GM18870 (cell line): ENCODE measurements around the gene TMEM107.
A peak's percentile ranks its signal among the peaks of the same experiment; 100 is the strongest.

Experiments used
- ATAC-seq: cut with Tn5 transposase; IDR thresholded peaks from one replicate; pipeline ENCODE4 v1.9.1; 2021; ENCODE audit warnings: moderate library complexity; ENCODE audit not compliant: unreplicated experiment

TMEM107 gene

DNA sequence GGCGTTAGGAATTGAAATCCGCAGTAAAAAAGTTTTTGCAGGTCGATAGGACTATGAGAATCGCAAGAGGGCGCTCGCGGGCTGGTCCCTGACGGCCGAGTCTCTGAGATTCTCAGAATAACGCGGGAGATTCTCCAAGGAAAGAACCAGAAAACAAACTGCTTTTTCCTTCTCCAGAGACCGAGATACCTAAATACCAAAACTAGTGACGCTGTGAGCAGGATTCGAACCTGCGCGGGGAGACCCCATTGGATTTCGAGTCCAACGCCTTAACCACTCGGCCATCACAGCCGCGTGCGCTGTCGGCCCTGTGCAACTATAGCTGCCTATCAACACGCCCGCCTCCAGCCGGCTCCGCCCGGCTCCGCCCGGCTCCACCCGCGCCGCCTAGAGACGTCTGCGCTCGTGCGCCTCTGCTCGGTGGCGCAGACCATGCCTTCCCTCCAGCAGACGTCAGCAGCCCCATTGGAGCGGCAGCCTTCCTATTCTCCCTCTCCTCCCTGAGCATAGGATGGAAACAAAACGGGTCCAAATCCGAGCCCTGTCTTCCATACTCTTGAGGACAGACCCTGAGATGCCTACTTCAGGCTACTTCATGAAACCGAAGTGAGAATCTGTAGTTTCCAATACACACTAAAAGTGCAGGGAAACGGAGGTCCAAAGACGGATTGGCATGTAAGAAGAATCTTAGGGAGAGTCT lies 37.4 kb downstream of the TMEM107 start:
- peak; percentile 60 for ATAC-seq

DNA sequence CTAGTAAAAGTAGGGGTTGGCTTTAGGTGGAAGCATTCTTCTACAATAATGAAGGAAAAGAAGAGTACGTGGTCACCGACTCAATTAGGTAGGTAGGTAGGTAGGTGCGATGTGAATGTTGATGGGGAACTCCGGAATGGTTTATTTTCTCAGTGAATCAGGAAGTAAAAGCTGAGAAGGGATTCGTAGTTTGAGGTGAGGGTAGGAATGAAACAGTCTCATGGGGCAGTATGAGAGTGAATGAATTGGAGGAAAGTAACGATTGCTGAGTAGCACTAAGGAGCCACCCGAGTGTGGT lies 37.9 kb downstream of the TMEM107 start:
- no peak for ATAC-seq

DNA sequence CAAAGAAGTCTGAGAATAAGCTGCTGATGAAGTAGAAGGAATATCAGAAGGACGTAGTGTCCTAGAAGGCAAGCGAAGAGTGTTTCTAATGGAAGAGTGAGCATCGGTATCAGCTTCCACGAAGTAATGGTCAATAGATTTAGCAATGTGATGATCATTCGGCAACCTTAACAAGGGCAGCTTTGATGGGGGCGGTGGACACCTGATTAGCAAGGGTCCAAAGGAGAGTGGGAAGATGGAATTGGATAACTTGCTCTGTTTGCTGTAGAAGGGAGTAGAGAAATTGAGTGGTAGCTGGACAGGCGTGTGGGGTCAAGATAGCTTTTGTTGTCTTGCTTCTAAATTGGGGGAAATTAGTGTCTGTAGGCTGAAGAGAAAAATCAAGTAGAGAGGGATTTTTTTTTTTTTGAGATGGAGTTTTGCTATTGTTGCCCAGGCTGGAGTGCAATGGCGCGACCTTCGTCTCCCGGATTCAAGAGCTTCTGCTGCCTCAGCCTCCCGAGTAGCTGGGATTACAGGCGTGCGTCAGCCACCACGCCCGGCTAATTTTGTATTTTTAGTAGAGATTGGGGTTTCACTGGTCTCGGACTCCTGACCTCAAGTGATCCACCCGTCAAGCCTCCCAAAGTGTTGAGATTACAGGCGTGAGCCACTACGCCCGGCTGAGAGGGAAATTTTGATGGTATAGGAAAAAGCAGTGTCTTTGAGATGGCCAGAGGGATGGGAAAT lies 38.4 kb downstream of the TMEM107 start:
- no peak for ATAC-seq

DNA sequence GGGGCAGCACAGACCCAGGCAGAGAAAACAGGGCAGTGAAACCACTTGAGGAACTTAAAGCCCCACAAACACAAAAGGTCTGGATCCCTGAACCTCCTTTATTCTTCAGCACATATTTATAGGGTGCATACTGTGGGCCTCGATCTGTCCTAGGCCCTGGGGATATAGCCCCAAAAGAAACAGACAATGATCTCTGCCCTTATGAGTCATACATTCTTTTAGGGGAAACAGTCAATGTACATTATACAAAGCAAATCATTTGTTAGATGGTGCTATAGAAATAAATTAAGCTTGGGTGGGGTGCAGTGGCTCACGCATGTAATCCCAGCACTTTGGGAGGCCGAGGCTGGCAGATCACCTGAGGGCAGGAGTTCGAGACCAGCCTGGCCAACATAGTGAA lies 42.2 kb downstream of the TMEM107 start:
- no peak for ATAC-seq

DNA sequence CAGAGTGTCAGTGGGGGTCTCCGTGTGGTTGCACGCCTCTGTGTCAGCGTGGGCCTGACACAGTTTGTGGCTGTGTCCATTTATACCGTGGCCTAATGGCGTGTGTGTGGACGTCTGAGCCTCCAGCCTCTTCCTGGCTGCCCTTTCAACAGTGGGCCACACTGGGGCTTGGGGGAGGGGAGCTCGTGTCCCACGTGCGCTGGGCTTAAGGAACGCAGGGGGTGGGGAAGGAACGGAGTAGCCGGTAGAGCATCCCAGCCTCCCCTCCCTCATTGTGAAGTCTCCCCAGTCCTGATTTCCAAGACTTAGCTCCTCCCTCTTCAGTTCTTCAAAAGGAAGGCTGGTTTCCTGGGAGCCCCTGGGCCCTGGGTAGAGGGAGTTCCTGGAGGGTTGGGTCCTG lies 42.8 kb downstream of the TMEM107 start:
- ATAC-seq, result no peak

DNA sequence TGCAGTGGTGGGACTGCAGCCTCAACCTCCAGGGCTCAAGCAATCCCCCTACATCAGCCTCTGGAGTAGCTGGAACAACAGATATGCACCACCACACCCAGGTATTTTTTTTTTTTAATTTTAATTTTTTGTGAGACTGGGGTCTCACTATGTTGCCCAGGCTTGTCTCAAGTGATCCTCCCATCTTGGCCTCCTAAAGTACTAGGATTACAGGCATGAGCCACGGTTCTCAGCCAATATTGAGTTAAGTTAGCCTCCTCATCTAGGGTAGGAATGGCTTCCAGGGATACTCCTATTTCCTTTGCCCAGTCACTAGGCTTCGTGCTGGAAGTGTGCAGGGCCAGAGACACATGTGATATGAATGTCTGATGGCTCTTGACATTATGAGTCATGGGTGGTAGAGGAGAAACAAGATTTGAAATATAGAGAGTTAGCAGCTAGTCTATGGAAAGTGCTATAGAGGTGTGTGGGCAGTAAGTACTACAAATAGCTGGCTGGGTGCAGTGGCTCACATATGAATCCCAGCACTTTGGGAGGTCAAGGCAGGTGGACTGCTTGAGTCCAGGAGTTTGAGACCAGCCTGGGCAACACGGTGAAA lies 44.2 kb downstream of the TMEM107 start:
- ATAC-seq, result no peak

DNA sequence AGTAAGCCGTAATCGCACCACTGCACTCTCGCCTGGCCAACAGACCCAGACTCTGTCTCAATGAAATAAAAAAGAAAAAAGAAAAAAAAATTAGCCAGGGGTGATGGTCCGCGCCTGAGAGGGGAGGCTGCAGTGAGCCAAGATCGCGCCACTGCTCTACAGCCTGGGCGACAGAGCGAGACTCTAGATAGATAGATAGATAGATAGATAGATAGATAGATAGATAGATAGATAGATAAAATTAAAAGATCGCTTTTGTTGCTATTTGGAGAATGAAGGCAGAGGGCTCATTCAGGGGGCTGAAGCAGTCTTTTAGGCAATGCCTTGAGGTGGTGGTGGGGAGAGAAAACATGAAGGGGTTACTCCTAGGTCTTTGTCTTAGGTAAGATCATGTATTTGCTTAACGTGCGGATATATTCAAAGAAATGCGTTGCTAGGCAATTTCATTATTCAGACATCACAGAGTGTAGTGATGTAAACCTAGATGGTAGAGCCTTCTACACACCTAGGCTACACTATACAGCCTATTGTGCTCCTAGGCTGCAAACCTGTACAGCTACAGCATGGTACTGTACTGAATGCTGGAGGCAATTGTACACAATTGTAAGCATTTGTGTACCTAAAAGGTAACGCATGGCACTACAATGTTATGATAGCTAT lies 47.9 kb downstream of the TMEM107 start:
- ATAC-seq, result no peak

DNA sequence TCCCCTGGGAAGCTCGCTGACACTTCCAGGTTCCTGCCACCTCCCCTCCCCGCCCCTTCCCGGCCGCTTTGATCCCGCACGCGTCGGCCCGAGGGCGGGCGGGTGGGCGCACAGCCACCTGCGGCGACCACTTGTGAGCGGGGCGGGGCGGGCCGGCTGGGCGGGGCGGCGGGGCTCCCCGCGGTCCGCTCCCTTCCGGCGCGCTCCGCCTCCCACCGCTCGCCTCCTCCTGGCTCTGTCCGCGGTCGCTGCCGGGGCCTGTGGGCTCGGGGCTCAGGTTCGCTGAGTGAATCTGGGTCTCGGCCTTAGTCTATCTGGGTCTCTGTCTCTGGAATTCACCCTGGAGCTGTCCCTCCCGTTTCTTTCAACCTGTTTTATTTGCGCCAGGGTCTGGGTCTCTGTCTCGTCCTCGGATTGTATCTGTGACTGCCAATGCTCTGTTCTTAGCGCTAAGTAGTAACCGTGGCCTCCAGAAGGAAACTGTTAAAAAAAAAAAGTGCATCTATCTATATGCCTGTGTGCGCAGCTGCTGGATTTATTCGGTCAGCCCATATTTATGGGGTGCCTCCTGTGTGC lies 49.6 kb downstream of the TMEM107 start:
- ATAC-seq, result no peak

DNA sequence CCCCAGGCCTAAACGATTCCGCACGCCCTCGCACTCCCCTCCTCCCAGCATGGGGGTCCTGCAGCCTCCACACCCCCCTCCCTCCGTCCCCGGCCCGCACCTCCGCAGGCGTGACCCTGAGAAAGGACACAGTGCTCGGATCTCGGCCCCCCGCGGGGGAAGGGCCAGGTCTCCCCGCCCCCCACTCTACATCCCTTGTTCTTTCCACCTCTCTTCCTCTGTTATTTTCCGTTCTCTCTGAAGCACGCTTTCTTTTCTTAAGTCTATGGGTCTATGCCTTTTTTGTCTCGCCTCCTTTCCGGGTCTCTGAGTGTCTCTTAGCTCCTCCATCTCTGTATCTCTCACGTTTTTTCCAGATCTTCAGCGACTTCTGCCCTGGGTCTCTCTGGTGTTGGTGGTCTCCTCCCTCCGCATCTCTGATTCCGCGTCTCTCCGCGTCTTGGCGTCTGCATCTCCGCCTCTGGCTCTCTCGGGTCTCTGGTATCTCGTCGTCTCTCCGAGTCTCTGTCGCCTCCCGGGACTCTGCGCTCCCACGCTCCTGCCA lies 50.2 kb downstream of the TMEM107 start:
- ATAC-seq, result no peak

DNA sequence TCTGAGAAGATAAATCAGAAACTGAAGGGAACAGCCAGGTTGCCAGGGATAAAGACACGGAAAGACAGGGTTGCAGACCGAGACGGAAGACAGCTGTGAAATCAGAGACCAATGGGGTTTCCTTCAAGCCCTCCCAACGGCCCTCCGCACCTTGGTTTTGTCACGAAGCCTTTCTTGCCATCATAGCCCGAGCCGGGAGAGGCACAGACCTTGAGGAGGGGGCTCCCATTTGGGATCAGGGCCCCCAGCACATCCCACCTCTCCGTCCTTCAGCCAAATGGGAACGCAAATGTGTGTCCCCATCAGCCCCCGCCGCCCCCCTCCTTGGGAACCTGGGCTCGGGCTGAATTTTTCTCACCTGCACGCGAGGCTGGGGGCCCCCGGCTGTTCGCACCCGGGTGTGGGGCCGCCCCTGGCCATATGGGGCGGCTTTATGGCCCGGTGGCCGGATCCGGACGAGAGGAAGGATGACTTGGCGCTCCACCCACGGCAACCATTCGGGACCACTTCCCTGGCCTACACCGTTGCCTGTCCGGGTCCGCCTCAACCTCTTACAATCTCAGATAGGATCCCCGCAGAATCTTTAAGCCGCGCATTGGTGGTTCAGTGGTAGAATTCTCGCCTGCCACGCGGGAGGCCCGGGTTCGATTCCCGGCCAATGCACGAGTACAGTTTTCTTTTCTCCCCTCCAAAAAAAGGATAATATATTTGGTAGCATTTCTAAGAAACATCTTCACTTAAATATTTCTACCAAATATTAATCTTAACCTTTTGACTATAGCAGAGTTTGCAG lies 50.8 kb downstream of the TMEM107 start:
- no peak for ATAC-seq

DNA sequence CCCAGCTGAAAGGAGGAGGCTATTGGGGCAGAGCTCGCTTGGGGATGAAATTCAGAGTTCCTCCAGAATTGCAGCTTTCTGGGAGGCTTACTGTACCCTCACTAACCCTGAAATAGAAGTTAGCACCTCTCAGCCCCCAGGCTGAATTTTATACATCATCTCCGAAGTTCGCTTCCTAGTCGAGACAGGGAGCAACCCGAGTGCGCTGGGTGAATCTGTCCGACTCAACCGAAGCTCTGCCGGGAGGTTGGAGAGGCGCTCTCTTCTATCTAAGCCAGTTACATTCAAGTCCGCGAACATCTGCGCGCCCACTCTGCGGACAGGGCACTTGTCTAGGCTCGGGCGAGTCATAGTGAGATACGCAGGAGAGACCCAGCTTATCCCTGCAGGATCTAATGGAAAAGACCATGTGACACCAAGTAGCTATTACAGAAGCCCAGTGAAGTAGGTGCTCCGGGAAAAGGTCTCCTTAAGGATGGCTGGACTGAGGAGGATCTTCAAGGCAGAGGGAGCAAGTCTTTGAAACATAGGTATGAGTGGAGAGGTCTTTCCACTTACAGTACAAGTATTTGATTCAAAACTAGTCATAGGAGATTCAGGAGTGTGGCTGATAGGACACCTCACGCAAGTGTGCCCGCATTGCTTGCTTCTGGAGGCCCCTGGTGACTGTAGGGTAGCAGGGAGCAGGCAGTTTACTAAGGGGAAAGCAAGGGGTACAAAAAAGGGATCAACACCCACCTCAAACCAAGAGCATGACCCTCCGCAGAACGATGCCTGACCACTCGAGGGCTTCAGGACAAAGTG lies 51.6 kb downstream of the TMEM107 start:
- ATAC-seq, result no peak

DNA sequence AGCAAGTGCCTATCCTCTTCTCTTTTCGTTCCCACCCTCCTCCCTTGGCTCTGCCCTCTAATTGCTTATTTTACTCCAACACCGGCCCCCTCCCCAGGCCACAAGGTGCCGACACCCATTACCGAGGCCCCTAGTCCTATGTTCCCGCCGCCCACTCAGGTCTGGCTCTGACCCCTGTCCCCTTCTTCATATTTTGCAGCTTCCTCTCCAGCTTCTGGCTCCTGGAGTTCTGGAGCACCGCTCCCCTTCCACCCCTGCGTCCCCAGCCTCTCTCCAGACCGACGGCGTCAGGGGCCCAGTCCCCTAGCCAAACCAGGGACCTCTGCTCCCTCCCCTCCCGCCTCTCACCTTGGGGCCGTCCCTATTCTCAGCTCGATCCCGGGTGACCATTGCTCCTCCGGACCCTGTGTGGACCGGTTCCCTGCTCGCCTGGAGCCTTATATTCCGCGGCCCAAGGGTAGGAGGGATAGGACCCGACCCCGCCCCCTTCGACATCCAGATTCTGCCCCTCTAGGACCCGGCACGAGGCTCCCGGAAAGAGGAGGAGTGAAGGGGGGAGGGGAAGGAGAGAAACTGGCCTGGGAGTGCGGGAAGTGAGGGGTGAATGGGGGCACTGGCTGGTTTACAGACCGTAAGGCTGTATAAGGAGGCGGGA lies 52.4 kb downstream of the TMEM107 start, which contains the start of gene HES7:
HES7 (minus strand) TSS at position 412 of the 655 bp plus-strand sequence; CDS start at position 390, 22 bp downstream.
- ATAC-seq, result no peak

DNA sequence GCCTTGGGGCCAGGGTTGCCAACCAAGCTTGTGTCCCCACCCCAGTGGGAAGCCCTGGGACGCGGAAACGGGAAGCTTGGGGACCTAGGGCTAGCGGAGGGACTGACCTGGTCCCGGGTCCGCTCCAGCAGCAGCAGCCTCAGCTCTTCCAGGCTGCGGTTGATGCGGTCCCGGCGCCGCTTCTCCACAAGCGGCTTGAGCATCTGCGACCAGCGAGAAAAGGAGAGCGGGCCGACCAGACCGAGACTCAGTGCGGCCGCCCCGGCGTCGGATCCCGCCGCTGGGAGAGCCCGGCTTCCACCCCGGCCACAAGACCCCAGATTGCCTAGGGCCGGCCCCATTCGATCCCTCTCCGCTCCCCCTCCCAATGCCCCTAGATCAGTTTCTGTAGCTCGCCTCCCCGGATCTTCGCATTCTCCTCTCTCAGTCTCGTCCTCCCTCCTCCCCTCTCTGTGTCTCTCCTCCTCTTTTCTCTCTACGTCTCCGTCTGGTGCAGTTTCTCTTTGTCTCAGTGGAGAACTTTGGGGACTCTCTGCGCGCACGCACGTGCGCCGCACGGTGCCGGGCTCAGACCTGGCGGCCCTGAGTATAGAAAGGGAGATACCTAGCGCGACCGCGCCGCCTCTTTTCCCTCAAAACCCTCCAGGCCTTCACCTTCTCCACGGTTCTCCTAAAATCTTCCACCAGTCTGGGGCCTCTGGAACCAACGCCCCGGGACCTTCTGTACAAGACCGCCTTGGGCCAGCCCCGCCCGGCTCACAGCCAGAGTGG lies 53.1 kb downstream of the TMEM107 start:
- no peak for ATAC-seq
